ENCODE results near the gene ZNF774. TPM values are rescaled to one million over a fixed set of nuclear protein-coding genes. Genes with fewer than 3 reads are reported as not detected.

The ZNF774 gene
- total and polyA plus RNA-seq, 2 of the 13 experiments (the other 11 are each of a cell fraction or from before 2014, with no cell fraction given) = 0.59 to 1.4 TPM

DNA sequence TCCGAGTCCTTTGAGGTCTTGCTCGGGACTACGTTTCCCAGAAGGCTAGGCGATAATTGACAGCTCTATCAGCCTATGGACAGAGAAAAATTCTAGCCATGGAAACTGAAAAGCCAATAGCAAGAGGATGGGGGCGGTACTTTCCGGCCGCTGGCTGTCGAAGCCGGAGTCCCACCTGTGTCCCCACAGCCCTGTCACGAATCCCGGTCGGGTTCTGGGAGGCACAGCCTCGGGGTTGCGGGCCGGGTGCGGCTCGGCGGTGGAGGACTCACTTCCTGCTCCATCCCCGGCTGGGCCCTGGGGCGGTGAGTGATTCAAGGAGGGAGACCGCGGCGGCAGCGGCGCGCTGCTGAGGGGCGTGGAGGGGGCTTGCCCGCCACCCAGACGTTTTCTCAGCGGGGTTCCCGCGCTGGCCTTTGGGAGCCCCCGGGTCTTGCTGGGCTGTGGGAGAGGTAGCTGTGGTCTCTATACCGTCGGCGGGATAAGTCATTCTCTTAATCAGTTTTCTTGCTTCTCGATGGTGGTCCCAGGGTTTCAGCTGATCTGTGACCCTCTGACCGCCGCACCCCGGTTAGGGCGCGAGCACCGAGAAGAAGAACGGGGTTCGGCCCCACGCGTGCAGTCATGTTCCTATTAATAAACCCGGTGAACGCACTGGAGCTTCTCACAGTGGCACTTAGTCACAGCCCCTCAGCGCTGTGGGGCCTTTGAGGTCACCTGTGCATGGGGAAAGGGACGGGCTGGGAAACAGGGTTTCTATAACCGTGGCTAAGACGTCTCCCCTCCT is at the start of gene ZNF774 (continued):
- TF ChIP-seq, protein P1, sequence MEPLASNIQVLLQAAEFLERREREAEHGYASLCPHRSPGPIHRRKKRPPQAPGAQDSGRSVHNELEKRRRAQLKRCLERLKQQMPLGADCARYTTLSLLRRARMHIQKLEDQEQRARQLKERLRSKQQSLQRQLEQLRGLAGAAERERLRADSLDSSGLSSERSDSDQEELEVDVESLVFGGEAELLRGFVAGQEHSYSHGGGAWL (CRISPR knock-in tag; IDR thresholded peaks at IDR 0.05) = 0 out of 2 replicates have a peak, but pooled peaks have one; percentile 14
- TF ChIP-seq ZNF616 (CRISPR knock-in tag; IDR thresholded peaks at IDR 0.05; ENCODE audit: low read depth) = no peak
- TF ChIP-seq ZNF775 (CRISPR knock-in tag; IDR thresholded peaks at IDR 0.05; ENCODE audit: borderline replicate concordance) = no peak
- TF ChIP-seq ZFP36L2 (CRISPR knock-in tag; IDR thresholded peaks at IDR 0.05) = no peak
- TF ChIP-seq ZNF260 (CRISPR knock-in tag; IDR thresholded peaks at IDR 0.05; ENCODE audit: borderline replicate concordance, low read depth) = no peak
- no peak for TF ChIP-seq XBP1 (CRISPR knock-in tag; IDR thresholded peaks at IDR 0.05)
- no peak for TF ChIP-seq ZNF790 (CRISPR knock-in tag; IDR thresholded peaks at IDR 0.05; ENCODE audit: borderline replicate concordance)
- TF ChIP-seq KDM6A (CRISPR knock-in tag; IDR thresholded peaks at IDR 0.05; ENCODE audit: low read depth) = no peak
- no peak; the same call in 1 of the 2 replicates for TF ChIP-seq TGIF2 (CRISPR knock-in tag; IDR thresholded peaks at IDR 0.05)
- TF ChIP-seq EEA1 (CRISPR knock-in tag; IDR thresholded peaks at IDR 0.05; ENCODE audit: borderline replicate concordance) = no peak
- no peak for TF ChIP-seq FOXO1 (CRISPR knock-in tag; IDR thresholded peaks at IDR 0.05)
- peak; percentile 49; the same call in 1 of the 2 replicates for TF ChIP-seq FOXK1 (CRISPR knock-in tag; IDR thresholded peaks at IDR 0.05; ENCODE audit: borderline replicate concordance, low read depth)
- TF ChIP-seq RORA (CRISPR knock-in tag; IDR thresholded peaks at IDR 0.05) = no peak
- TF ChIP-seq ZNF569 (CRISPR knock-in tag; IDR thresholded peaks at IDR 0.05; ENCODE audit: borderline replicate concordance) = no peak
- TF ChIP-seq, protein P2, sequence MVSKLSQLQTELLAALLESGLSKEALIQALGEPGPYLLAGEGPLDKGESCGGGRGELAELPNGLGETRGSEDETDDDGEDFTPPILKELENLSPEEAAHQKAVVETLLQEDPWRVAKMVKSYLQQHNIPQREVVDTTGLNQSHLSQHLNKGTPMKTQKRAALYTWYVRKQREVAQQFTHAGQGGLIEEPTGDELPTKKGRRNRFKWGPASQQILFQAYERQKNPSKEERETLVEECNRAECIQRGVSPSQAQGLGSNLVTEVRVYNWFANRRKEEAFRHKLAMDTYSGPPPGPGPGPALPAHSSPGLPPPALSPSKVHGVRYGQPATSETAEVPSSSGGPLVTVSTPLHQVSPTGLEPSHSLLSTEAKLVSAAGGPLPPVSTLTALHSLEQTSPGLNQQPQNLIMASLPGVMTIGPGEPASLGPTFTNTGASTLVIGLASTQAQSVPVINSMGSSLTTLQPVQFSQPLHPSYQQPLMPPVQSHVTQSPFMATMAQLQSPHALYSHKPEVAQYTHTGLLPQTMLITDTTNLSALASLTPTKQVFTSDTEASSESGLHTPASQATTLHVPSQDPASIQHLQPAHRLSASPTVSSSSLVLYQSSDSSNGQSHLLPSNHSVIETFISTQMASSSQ (IDR thresholded peaks at IDR 0.05; ENCODE audit: low read depth) = no peak
- TF ChIP-seq, protein P2 (CRISPR knock-in tag; IDR thresholded peaks at IDR 0.05; ENCODE audit: borderline replicate concordance) = no peak
- no peak for TF ChIP-seq GZF1 (CRISPR knock-in tag; IDR thresholded peaks at IDR 0.05)
- TF ChIP-seq, protein P3, sequence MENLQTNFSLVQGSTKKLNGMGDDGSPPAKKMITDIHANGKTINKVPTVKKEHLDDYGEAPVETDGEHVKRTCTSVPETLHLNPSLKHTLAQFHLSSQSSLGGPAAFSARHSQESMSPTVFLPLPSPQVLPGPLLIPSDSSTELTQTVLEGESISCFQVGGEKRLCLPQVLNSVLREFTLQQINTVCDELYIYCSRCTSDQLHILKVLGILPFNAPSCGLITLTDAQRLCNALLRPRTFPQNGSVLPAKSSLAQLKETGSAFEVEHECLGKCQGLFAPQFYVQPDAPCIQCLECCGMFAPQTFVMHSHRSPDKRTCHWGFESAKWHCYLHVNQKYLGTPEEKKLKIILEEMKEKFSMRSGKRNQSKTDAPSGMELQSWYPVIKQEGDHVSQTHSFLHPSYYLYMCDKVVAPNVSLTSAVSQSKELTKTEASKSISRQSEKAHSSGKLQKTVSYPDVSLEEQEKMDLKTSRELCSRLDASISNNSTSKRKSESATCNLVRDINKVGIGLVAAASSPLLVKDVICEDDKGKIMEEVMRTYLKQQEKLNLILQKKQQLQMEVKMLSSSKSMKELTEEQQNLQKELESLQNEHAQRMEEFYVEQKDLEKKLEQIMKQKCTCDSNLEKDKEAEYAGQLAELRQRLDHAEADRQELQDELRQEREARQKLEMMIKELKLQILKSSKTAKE (CRISPR knock-in tag; IDR thresholded peaks at IDR 0.05; ENCODE audit: borderline replicate concordance) = no peak
- TF ChIP-seq, protein P4, sequence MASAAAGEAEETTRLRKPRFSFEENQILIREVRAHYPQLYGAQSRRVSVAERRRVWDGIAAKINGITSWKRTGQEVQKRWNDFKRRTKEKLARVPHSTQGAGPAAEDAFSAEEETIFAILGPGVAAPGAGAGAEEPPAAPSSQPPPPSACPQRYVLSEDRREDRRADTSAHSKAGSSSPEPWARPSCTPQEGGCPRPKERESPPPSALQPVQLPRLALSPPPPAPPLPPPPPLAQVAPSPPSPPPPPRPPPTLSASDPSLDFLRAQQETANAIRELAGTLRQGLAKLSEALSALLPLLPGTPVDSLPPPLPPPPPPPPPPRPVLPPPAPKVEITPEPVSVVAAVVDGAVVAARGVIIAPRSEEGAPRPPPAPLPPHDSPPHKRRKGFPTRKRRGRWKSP (CRISPR knock-in tag; IDR thresholded peaks at IDR 0.05) = no peak; the same call in 1 of the 2 replicates
- TF ChIP-seq, protein P5, sequence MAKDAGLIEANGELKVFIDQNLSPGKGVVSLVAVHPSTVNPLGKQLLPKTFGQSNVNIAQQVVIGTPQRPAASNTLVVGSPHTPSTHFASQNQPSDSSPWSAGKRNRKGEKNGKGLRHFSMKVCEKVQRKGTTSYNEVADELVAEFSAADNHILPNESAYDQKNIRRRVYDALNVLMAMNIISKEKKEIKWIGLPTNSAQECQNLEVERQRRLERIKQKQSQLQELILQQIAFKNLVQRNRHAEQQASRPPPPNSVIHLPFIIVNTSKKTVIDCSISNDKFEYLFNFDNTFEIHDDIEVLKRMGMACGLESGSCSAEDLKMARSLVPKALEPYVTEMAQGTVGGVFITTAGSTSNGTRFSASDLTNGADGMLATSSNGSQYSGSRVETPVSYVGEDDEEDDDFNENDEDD (CRISPR knock-in tag; IDR thresholded peaks at IDR 0.05; ENCODE audit: borderline replicate concordance) = no peak
- no peak for TF ChIP-seq ZNF460 (CRISPR knock-in tag; IDR thresholded peaks at IDR 0.05; ENCODE audit: borderline replicate concordance)
